Retina (tissue), 1 donor: ENCODE measurements around the gene DIP2C.
"Not testable (repeated sequence)": the region's sequence is repeated elsewhere in the genome, so short reads cannot be mapped to it uniquely, and the experiment has no call there.

Source experiments
- DNase-seq: peaks from one replicate; pipeline ENCODE4 v3.0.0-alpha.2; 2016

DIP2C gene

DNA sequence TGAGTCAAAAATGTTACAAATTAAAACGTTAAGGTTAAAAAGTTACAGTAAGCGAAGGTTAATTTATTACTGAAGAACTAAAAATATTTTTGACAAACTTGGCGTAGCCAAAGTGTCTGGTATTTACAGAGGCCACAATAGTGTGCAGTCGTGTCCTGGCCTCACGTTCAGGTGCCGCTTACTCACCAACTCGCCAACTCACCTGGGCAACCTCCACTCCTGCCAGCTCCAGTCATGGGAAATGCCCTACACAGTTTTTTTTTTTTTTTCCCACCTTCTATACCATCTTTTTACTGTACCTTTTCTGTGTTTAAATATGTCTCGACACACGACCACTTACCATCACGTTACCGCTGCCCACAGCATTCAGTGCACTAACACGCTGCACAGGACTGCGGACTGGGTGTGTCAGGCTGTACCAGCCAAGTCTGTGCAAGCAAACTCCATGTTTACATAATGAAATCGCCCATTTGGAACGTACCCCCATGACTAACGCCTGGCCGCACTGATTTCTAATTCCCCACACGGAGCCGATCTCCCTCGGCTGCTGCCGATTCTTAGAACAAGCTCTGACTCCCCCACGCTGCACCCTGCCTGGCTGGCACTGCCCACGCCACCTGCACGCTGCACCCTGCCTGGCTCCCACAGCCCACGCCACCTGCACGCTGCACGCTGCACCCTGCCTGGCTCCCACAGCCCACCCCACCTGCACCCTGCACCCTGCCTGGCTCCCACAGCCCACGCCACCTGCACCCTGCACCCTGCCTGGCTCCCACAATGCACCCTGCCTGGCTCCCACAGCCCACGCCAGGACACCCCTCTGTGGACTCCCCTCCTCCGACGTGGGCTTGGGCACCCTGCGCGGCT is 351.1 kb downstream of the DIP2C start:
- no peak for DNase-seq

GRCh38 chr10:336247-336646 is 353.2 kb downstream of the DIP2C start:
- DNase-seq: no peak

DNA sequence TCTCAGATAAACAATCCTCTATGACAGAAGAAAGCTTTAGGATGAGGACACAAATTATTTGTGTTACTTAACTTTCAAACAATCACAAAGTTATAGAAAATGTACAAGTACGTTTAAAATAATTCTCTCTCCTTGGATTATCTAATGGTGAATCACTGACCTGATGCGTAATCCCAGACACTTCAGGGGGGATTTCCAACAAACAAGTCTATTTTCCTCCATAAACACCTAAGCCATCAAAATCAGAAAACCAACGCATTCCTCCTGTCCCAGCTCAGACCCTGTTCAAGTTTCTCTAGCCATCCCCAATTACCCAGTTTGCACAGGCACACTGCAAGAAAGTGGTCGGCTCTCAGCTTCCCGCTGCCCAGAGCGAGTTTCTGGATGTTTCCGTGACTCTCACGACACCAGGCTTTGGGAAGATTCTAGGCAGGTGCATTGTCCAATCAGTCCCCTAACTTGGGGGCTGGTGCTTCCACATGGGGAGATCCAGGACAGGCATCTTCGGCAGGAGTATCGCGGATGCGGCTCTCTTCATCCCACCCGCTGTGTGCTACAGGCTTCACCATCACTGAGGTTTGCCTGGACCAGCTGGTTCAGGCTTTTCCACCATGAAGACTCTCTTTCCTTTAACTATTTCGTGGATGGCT is 354.2 kb downstream of the DIP2C start:
- DNase-seq: no peak

DNA sequence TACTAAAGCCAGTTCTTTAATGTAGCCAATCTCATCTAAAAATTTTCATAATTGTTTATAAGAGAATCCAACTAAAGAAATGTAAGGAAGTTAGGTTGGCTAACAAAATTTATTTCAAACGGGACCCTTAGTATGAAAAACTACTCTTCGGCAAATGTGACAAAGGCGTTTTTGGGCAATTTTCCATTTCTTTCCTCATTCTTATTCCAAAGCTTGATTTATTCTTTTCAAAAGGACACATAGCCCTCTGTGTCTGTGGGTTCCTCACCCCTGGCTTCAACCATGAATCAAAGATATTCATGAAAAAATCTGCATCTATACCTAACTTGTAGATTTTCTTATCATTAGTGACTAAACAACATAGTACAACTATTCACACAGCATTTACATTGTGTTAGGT is 358.3 kb downstream of the DIP2C start:
- no peak for DNase-seq

DNA sequence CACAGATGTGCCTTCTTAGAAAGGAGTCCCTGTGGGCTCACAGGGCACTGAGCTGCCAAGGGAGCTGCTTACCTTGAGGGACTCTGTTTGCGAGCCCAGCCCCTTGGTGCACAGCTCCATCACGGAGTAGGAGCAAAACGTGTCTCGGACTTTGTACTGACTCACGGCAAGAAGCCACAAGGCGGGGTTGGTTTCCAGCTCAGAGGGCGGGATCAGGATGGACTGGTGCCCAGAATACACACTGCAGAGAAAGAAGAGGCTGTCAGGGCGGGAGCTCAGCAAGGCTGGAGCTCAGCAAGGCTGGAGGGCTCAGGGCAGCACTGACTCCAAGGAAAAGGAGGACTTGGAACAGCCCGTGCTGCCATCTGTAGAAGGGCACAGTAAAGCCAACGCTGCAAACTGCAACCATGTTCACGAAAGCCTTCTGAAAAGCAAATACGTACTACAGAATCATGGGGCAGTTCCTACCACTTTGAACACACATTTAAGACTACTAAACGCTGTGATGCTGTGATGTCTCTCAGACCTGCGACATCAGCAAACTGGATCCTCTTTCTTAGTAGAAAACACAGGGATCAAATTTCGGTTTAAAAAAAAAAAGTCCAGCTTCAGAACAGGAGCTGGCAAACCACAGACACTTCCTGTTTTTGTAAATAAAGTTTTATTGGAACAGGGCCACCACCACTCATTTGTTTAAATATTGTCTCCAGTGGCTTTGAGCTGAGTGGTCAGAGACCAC is 359.9 kb downstream of the DIP2C start:
- DNase-seq: no peak

GRCh38 chr10:327889-328852 is 361.3 kb downstream of the DIP2C start:
- no peak for DNase-seq

GRCh38 chr10:326894-327635 is 362.4 kb downstream of the DIP2C start:
- no peak for DNase-seq

DNA sequence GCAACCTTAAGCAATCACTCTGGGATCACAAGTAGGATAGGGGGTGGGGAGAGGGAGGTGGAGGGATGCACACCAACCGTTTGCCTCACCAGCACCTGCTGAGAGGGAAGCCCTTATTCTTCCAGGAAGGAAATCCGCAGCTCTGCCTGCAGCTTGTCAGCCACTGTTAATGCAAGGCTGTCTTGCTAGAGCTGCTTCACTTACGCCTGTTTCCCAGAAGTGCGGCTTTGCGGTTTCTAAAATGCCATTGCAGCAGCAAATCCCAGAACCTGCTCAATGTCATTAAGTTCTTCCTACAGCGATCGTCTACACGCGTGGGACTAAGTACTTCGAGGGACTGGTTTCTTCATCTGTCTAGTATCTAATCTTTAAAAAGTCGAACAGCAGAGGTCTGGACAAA is 363.1 kb downstream of the DIP2C start:
- no peak for DNase-seq

GRCh38 chr10:325282-325681 is 364.2 kb downstream of the DIP2C start:
- DNase-seq: no peak

DNA sequence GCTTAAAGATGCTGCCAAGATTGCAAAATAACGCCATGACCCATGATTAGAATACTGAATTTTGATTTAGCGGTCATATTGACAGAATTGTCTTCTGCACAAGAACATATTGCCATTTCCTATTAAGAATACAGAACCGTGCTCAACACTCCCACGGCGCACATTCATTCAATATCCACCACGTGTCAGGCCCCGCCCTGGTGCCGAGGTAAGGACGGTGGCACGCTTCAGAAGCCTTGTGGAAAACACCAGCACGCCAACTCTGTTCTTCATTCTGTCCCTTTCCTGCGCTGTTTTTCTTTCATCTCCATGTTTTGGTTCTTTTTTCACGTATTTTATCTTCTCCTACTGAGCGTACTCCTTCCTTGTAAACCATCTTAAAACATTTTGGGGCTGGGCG is 364.9 kb downstream of the DIP2C start:
- DNase-seq: no peak

DNA sequence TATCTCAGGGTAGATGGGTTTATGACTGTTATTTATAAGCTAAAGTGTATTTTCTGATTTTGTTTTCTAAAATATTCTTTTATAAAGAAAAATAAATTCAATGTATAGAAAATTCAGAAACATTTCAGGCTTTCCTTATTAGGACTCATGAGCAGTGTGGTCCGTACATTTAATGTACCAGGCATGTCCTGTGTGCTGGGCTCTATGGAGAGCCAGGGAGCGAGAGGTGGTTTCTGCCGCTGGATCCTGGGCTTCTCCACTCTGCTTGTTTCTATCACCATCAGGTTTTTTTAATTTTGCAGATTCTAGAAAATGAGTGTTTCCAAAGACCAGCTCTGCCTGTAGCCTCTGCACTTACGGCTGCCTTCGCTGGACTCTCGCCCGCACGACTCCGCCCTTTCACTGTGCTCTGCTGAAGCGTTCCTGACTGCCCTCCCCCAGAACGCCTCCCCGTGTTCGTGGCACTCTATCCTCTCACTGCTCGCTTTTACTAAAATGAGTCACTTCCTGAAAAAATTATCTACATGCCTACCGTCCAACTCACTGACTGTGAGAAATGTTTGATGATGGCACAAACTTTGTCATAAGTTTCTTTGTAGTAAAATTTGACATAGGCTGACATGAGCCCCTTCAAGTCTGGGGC is 365.7 kb downstream of the DIP2C start:
- no peak for DNase-seq

DNA sequence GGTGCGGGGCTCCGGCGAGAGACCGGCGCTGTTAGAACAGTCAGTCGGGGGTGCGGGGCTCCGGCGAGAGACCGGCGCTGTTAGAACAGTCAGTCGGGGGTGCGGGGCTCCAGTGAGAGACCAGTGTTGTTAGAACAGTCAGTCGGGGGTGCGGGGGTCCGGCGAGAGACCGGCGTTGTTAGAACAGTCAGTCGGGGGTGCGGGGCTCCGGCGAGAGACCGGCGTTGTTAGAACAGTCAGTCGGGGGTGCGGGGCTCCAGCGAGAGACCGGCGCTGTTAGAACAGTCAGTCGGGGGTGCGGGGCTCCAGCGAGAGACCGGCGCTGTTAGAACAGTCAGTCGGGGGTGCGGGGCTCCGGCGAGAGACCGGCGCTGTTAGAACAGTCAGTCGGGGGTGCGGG is 366.4 kb downstream of the DIP2C start:
- DNase-seq: not testable (repeated sequence)

GRCh38 chr10:320771-321170 is 368.7 kb downstream of the DIP2C start:
- DNase-seq: no peak

GRCh38 chr10:317926-318325 is 371.5 kb downstream of the DIP2C start:
- no peak for DNase-seq

DNA sequence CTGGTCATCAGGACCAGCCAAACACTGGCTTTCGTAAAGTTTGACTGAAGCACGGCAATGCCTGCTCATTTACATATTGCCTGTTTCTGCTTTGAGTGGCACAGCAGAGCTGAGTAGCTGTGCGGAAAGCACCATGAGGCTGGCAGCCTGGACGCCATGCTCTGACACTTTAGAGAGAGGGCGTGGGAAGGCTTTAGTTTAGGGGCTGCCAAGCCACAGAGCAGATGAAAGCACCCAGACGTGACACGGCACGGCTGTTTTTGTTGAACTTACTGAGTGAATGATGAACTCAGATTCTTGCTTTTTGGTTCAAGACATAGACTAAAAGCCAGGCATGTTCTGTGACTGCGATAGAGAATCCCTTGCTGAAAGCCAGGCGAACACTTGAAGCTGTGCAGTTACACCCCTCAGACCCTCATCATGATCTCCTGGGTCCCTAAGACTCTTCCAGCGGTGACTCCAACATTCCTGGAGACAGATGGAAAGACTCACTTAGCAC is 372.1 kb downstream of the DIP2C start:
- DNase-seq: no peak

DNA sequence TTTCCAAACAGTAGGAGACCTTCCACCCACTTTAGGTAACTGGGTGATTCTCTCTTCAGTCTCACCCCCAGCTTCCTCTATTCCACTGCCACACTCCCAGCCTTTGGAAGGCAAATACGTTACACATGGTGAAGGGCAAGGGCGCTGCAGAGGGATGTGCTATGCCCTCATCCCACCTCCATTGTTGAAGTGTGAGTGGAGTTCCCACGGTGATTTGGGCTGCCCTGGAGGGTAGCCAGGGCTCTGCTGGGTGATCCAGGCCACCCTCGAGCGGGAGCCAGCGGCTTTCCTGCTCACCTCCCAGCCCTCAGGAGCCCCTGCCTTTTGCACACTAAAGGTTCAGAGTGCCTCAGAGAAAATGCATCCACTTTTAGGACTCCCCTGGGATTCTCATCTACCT is 373.1 kb downstream of the DIP2C start:
- no peak for DNase-seq

- DNase-seq: no peak
These were observed 374.6 kb downstream of the DIP2C start for GRCh38 chr10:314871-315270.

- DNase-seq: no peak
These were observed 375.1 kb downstream of the DIP2C start for GRCh38 chr10:314381-314780.

GRCh38 chr10:311901-312665 is 377.4 kb downstream of the DIP2C start:
- no peak for DNase-seq

DNA sequence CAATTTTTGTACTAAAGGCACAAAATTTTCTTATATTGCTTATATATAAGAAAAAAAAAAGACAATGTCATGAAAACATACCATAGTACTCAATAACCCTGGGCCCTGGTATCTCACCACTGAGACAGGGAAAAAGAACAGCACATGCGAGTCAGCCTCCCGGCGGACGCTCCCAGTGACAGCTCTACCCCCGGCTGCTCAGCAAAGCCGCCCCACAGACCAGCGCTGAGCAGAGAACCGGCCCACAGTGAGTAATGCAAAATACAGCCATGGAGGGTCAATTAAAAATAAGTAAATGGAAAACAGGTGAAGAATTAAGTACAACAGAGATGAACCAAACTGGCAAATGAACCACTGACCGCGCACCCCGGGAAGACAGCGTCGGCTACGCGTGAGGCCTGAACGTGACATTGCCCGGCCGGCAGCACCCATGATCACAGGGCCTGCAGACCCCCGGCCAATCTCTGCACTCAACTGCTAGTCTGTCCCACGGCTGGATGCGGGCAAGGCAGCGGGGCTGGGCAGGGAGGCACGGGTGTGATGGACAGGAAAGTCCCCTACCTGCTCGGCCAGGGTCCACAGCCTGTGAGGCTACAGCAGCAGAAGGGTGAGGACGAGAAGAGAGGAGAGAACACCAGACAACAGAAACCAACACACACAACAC is 378.4 kb downstream of the DIP2C start:
- no peak for DNase-seq
